GM21390 (cell line): Measurements from ENCODE around the gene AMPD3.

ENCODE experiments used
- ATAC-seq: cut with Tn5 transposase; IDR thresholded peaks from one replicate; pipeline ENCODE4 v1.9.1; 2021; ENCODE audit not compliant: unreplicated experiment

The AMPD3 gene

GRCh38 chr11:10500757-10501684 lies 46.0 kb downstream of the AMPD3 start:
- ATAC-seq, result no peak

GRCh38 chr11:10502065-10502680 lies 47.1 kb downstream of the AMPD3 start:
- ATAC-seq, result no peak

GRCh38 chr11:10502770-10503169 lies 47.7 kb downstream of the AMPD3 start:
- no peak for ATAC-seq

- no peak for ATAC-seq
Observed at GRCh38 chr11:10503221-10503620, 48.2 kb downstream of the AMPD3 start.

GRCh38 chr11:10503777-10504480 lies 48.9 kb downstream of the AMPD3 start:
- ATAC-seq, result no peak

- ATAC-seq, result no peak
Observed at GRCh38 chr11:10504490-10504889, 49.4 kb downstream of the AMPD3 start.

- ATAC-seq, result no peak
Observed at GRCh38 chr11:10505278-10506007, 50.4 kb downstream of the AMPD3 start.

- no peak for ATAC-seq
Observed at GRCh38 chr11:10506008-10506370, 50.9 kb downstream of the AMPD3 start.

- no peak for ATAC-seq
Observed at GRCh38 chr11:10511181-10511621, 56.1 kb downstream of the AMPD3 start.

GRCh38 chr11:10514202-10514601 lies 59.1 kb downstream of the AMPD3 start:
- no peak for ATAC-seq

- no peak for ATAC-seq
Observed at GRCh38 chr11:10514709-10515108, 59.6 kb downstream of the AMPD3 start.

- ATAC-seq, result no peak
Observed at GRCh38 chr11:10515418-10515817, 60.4 kb downstream of the AMPD3 start.

- ATAC-seq, result no peak
Observed at GRCh38 chr11:10518123-10518522, 63.1 kb downstream of the AMPD3 start.

- no peak for ATAC-seq
Observed at GRCh38 chr11:10518891-10519290, 63.8 kb downstream of the AMPD3 start.

GRCh38 chr11:10519630-10520029 lies 64.6 kb downstream of the AMPD3 start:
- no peak for ATAC-seq

- no peak for ATAC-seq
Observed at GRCh38 chr11:10520562-10520961, 65.5 kb downstream of the AMPD3 start.

- no peak for ATAC-seq
Observed at GRCh38 chr11:10522276-10522675, 67.2 kb downstream of the AMPD3 start.

- ATAC-seq, result no peak
Observed at GRCh38 chr11:10522921-10523320, 67.9 kb downstream of the AMPD3 start.

GRCh38 chr11:10524471-10524870 lies 69.4 kb downstream of the AMPD3 start:
- no peak for ATAC-seq

GRCh38 chr11:10526974-10527918 lies 72.2 kb downstream of the AMPD3 start:
- peak; percentile 95 for ATAC-seq
